Measurements from ENCODE around the gene ARL17B. TPM values are rescaled to one million over a fixed set of nuclear protein-coding genes. Genes with fewer than 3 reads are reported as not detected.
A peak's percentile ranks its signal among the peaks of the same experiment; 100 is the strongest.
"Not testable (repeated sequence)": the region's sequence is repeated elsewhere in the genome, so short reads cannot be mapped to it uniquely, and the experiment has no call there.

Gene ARL17B
- total RNA-seq, 1 experiment from 2014 or later: 41.1 TPM

- CTCF ChIA-PET; BruUV-seq (replicated peaks); H3K36me3 Mint-ChIP-seq (ENCODE audit: insufficient read depth, unreplicated experiment); H3K27ac Mint-ChIP-seq (ENCODE audit: unreplicated experiment); H3K4me3 ChIP-seq (ENCODE audit: low read depth, low read length); H3K9me3 Mint-ChIP-seq (ENCODE audit: unreplicated experiment); H3K27me3 Mint-ChIP-seq (ENCODE audit: insufficient read depth, unreplicated experiment); H3K4me1 Mint-ChIP-seq (ENCODE audit: low read depth, unreplicated experiment); intact Hi-C loops (cut with micrococcal nuclease; ENCODE audit: unreplicated experiment); H3K9me3 ChIP-seq; H3K36me3 ChIP-seq (ENCODE audit: control insufficient read depth, insufficient read depth, low read length); H3K4me3 Mint-ChIP-seq (ENCODE audit: unreplicated experiment); H3K4me1 ChIP-seq; H3K27me3 ChIP-seq (replicated peaks; ENCODE audit: control insufficient read depth, insufficient read depth, low read length); POLR2A ChIA-PET; DNase-seq: not testable (repeated sequence)
These were observed 107.4 kb downstream of the ARL17B start for GRCh38 chr17:46254215-46254614.

- CTCF ChIA-PET; H3K9me3 Mint-ChIP-seq (ENCODE audit: unreplicated experiment); POLR2A ChIA-PET; H3K36me3 Mint-ChIP-seq (ENCODE audit: insufficient read depth, unreplicated experiment); H3K27me3 Mint-ChIP-seq (ENCODE audit: insufficient read depth, unreplicated experiment); BruUV-seq (replicated peaks); H3K36me3 ChIP-seq (ENCODE audit: control insufficient read depth, insufficient read depth, low read length); intact Hi-C loops (cut with micrococcal nuclease; ENCODE audit: unreplicated experiment); H3K4me3 ChIP-seq (ENCODE audit: low read depth, low read length); H3K9me3 ChIP-seq; H3K27ac Mint-ChIP-seq (ENCODE audit: unreplicated experiment); H3K4me1 Mint-ChIP-seq (ENCODE audit: low read depth, unreplicated experiment); H3K4me3 Mint-ChIP-seq (ENCODE audit: unreplicated experiment); H3K27me3 ChIP-seq (replicated peaks; ENCODE audit: control insufficient read depth, insufficient read depth, low read length); H3K4me1 ChIP-seq: not testable (repeated sequence)
- TF ChIP-seq, protein P1, sequence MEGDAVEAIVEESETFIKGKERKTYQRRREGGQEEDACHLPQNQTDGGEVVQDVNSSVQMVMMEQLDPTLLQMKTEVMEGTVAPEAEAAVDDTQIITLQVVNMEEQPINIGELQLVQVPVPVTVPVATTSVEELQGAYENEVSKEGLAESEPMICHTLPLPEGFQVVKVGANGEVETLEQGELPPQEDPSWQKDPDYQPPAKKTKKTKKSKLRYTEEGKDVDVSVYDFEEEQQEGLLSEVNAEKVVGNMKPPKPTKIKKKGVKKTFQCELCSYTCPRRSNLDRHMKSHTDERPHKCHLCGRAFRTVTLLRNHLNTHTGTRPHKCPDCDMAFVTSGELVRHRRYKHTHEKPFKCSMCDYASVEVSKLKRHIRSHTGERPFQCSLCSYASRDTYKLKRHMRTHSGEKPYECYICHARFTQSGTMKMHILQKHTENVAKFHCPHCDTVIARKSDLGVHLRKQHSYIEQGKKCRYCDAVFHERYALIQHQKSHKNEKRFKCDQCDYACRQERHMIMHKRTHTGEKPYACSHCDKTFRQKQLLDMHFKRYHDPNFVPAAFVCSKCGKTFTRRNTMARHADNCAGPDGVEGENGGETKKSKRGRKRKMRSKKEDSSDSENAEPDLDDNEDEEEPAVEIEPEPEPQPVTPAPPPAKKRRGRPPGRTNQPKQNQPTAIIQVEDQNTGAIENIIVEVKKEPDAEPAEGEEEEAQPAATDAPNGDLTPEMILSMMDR (IDR thresholded peaks at IDR 0.05; ENCODE audit: insufficient read depth in 1 of 2, low read depth in 1 of 2, low read length in 1 of 2, severe bottlenecking in 1 of 2, unreplicated experiment in 1 of 2): peak; percentile 29 to 43
- peak; percentile 62 to 65 for DNase-seq
These were observed 107.8 kb downstream of the ARL17B start for GRCh38 chr17:46253722-46254121.

- DNase-seq; H3K36me3 Mint-ChIP-seq (ENCODE audit: insufficient read depth, unreplicated experiment); BruUV-seq (replicated peaks); H3K4me1 Mint-ChIP-seq (ENCODE audit: low read depth, unreplicated experiment); H3K27me3 Mint-ChIP-seq (ENCODE audit: insufficient read depth, unreplicated experiment); H3K9me3 ChIP-seq; H3K36me3 ChIP-seq (ENCODE audit: control insufficient read depth, insufficient read depth, low read length); CTCF ChIA-PET; H3K4me3 ChIP-seq (ENCODE audit: low read depth, low read length); intact Hi-C loops (cut with micrococcal nuclease; ENCODE audit: unreplicated experiment); H3K9me3 Mint-ChIP-seq (ENCODE audit: unreplicated experiment); H3K4me1 ChIP-seq; H3K4me3 Mint-ChIP-seq (ENCODE audit: unreplicated experiment); H3K27ac Mint-ChIP-seq (ENCODE audit: unreplicated experiment); H3K27me3 ChIP-seq (replicated peaks; ENCODE audit: control insufficient read depth, insufficient read depth, low read length); POLR2A ChIA-PET: not testable (repeated sequence)
These were observed 108.8 kb downstream of the ARL17B start for GRCh38 chr17:46252804-46253203.

- H3K27me3 ChIP-seq (replicated peaks; ENCODE audit: control insufficient read depth, insufficient read depth, low read length); POLR2A ChIA-PET; intact Hi-C loops (cut with micrococcal nuclease; ENCODE audit: unreplicated experiment); H3K4me1 ChIP-seq; H3K4me1 Mint-ChIP-seq (ENCODE audit: low read depth, unreplicated experiment); H3K36me3 ChIP-seq (ENCODE audit: control insufficient read depth, insufficient read depth, low read length); H3K27me3 Mint-ChIP-seq (ENCODE audit: insufficient read depth, unreplicated experiment); H3K27ac Mint-ChIP-seq (ENCODE audit: unreplicated experiment); BruUV-seq (replicated peaks); H3K4me3 ChIP-seq (ENCODE audit: low read depth, low read length); H3K9me3 Mint-ChIP-seq (ENCODE audit: unreplicated experiment); DNase-seq; H3K4me3 Mint-ChIP-seq (ENCODE audit: unreplicated experiment); H3K36me3 Mint-ChIP-seq (ENCODE audit: insufficient read depth, unreplicated experiment); H3K9me3 ChIP-seq; CTCF ChIA-PET: not testable (repeated sequence)
These were observed 112.4 kb downstream of the ARL17B start for GRCh38 chr17:46249153-46249552.

GRCh38 chr17:46244949-46245768 lies 116.4 kb downstream of the ARL17B start:
- H3K9me3 ChIP-seq; H3K36me3 Mint-ChIP-seq (ENCODE audit: insufficient read depth, unreplicated experiment); DNase-seq; POLR2A ChIA-PET; H3K9me3 Mint-ChIP-seq (ENCODE audit: unreplicated experiment); CTCF ChIA-PET; H3K4me1 Mint-ChIP-seq (ENCODE audit: low read depth, unreplicated experiment); H3K4me1 ChIP-seq; H3K4me3 Mint-ChIP-seq (ENCODE audit: unreplicated experiment); H3K36me3 ChIP-seq (ENCODE audit: control insufficient read depth, insufficient read depth, low read length); H3K27me3 ChIP-seq (replicated peaks; ENCODE audit: control insufficient read depth, insufficient read depth, low read length); intact Hi-C loops (cut with micrococcal nuclease; ENCODE audit: unreplicated experiment); H3K27ac Mint-ChIP-seq (ENCODE audit: unreplicated experiment); H3K27me3 Mint-ChIP-seq (ENCODE audit: insufficient read depth, unreplicated experiment); BruUV-seq (replicated peaks); H3K4me3 ChIP-seq (ENCODE audit: low read depth, low read length): not testable (repeated sequence)

GRCh38 chr17:46244339-46244913 lies 117.1 kb downstream of the ARL17B start:
- BruUV-seq (replicated peaks); CTCF ChIA-PET: not testable (repeated sequence)

More at GRCh38 chr17:46244339-46244913, 117.1 kb downstream of the ARL17B start:
- H3K27ac Mint-ChIP-seq (ENCODE audit: unreplicated experiment); H3K36me3 ChIP-seq (ENCODE audit: control insufficient read depth, insufficient read depth, low read length); DNase-seq; H3K4me1 Mint-ChIP-seq (ENCODE audit: low read depth, unreplicated experiment); H3K4me3 ChIP-seq (ENCODE audit: low read depth, low read length); H3K36me3 Mint-ChIP-seq (ENCODE audit: insufficient read depth, unreplicated experiment); H3K9me3 ChIP-seq; H3K4me1 ChIP-seq; H3K27me3 ChIP-seq (replicated peaks; ENCODE audit: control insufficient read depth, insufficient read depth, low read length); H3K27me3 Mint-ChIP-seq (ENCODE audit: insufficient read depth, unreplicated experiment); intact Hi-C loops (cut with micrococcal nuclease; ENCODE audit: unreplicated experiment); H3K9me3 Mint-ChIP-seq (ENCODE audit: unreplicated experiment); POLR2A ChIA-PET; H3K4me3 Mint-ChIP-seq (ENCODE audit: unreplicated experiment): not testable (repeated sequence)
